Renal pelvis (tissue), 12 donors: Measurements from ENCODE around the gene EMILIN3. TPM values are rescaled to one million over a fixed set of nuclear protein-coding genes. Genes with fewer than 3 reads are reported as not detected.

Source experiments
- DNase-seq: peaks from one replicate; pipeline ENCODE4 v3.0.0-alpha.2; 2013
- long read RNA-seq, 16 experiments: transcript quantifications; one replicate each; lab custom pipeline, GENCODE V29; 2026
- polyA plus RNA-seq, 3 donors: library from polyadenylated mRNA; unstranded; fragments of 120-200 nt; gene quantifications; one replicate each; pipeline ENCODE4 v1.2.1, GENCODE V29; 2013; ENCODE audit not compliant: insufficient read length in 3 of 3

The EMILIN3 gene
- polyA plus RNA-seq = 10 to 100 TPM in 1 of 3 donors, 1 to 10 TPM in 2; 7.0 to 11.0 (median 9.6) TPM
- long read RNA-seq, donor 1, partial matches to known transcripts = 0 of 1 reads
- long read RNA-seq, donor 1, other reads (novel, unspliced or antisense) = 0 of 1 reads
- long read RNA-seq, donor 2, partial matches to known transcripts = 0 of 3 reads
- long read RNA-seq, donor 2, other reads (novel, unspliced or antisense) = 0 of 3 reads
- long read RNA-seq, donor 3, partial matches to known transcripts = 0 of 4 reads
- long read RNA-seq, donor 3, other reads (novel, unspliced or antisense) = 0 of 4 reads
- long read RNA-seq, donor 4, partial matches to known transcripts = 0 of 4 reads
- long read RNA-seq, donor 4, other reads (novel, unspliced or antisense) = 0 of 4 reads
- long read RNA-seq, donor 5 = 0 reads
- long read RNA-seq, donor 6, partial matches to known transcripts = 54 of 54 reads
- long read RNA-seq, donor 6, other reads (novel, unspliced or antisense) = 0 of 54 reads
- long read RNA-seq, donor 7, partial matches to known transcripts = 9 of 12 reads
- long read RNA-seq, donor 7, other reads (novel, unspliced or antisense) = 0 of 12 reads
- long read RNA-seq, donor 8, partial matches to known transcripts = 0 of 4 reads
- long read RNA-seq, donor 8, other reads (novel, unspliced or antisense) = 0 of 4 reads
- long read RNA-seq, donor 9 = 0 reads
- long read RNA-seq, donor 10, partial matches to known transcripts = 0 of 3 reads
- long read RNA-seq, donor 10, other reads (novel, unspliced or antisense) = 0 of 3 reads
- long read RNA-seq, donor 11, partial matches to known transcripts = 0 of 2 reads
- long read RNA-seq, donor 11, other reads (novel, unspliced or antisense) = 0 of 2 reads
- long read RNA-seq, donor 12, partial matches to known transcripts = 0 of 3 reads
- long read RNA-seq, donor 12, other reads (novel, unspliced or antisense) = 0 of 3 reads
- long read RNA-seq, donor 13, partial matches to known transcripts = 0 of 1 reads
- long read RNA-seq, donor 13, other reads (novel, unspliced or antisense) = 0 of 1 reads
- long read RNA-seq, donor 14, partial matches to known transcripts = 0 of 1 reads
- long read RNA-seq, donor 14, other reads (novel, unspliced or antisense) = 0 of 1 reads
- long read RNA-seq, donor 15, partial matches to known transcripts = 0 of 1 reads
- long read RNA-seq, donor 15, other reads (novel, unspliced or antisense) = 0 of 1 reads
- long read RNA-seq, donor 16 = 0 reads

GRCh38 chr20:41366546-41367392, at the start of gene EMILIN3:
Gene EMILIN3, minus strand, starts transcription at chr20:41366818. Its CDS starts 184 bp downstream, at chr20:41366634.
- DNase-seq = no peak

- DNase-seq = no peak
These were observed 48.6 kb upstream of the EMILIN3 start for GRCh38 chr20:41415191-41415590.

- DNase-seq = no peak
These were observed 46.6 kb upstream of the EMILIN3 start for GRCh38 chr20:41413169-41413568.

GRCh38 chr20:41412324-41413120, 45.9 kb upstream of the EMILIN3 start:
- no peak for DNase-seq

- no peak for DNase-seq
These were observed 44.8 kb upstream of the EMILIN3 start for GRCh38 chr20:41411391-41411847.

GRCh38 chr20:41408986-41409385, 42.4 kb upstream of the EMILIN3 start:
- DNase-seq = peak; percentile 57

GRCh38 chr20:41408156-41408794, 41.7 kb upstream of the EMILIN3 start:
- no peak for DNase-seq

- DNase-seq = no peak
These were observed 41.0 kb upstream of the EMILIN3 start for GRCh38 chr20:41407607-41408006.

- no peak for DNase-seq
These were observed 40.4 kb upstream of the EMILIN3 start for GRCh38 chr20:41406896-41407444.

GRCh38 chr20:41406353-41406752, 39.7 kb upstream of the EMILIN3 start:
- no peak for DNase-seq

- no peak for DNase-seq
These were observed 38.8 kb upstream of the EMILIN3 start for GRCh38 chr20:41405436-41405835.

GRCh38 chr20:41403604-41404003, 37.0 kb upstream of the EMILIN3 start:
- no peak for DNase-seq

- peak; percentile 66 for DNase-seq
These were observed 31.8 kb upstream of the EMILIN3 start for GRCh38 chr20:41398408-41398807.

GRCh38 chr20:41395667-41396664, 29.3 kb upstream of the EMILIN3 start:
- no peak for DNase-seq

GRCh38 chr20:41394931-41395666, 28.5 kb upstream of the EMILIN3 start:
- no peak for DNase-seq

- no peak for DNase-seq
These were observed 27.5 kb upstream of the EMILIN3 start for GRCh38 chr20:41394081-41394480.

GRCh38 chr20:41393705-41394066, 27.1 kb upstream of the EMILIN3 start:
- DNase-seq = no peak
